Hepatic stellate cell (primary cell): Measurements from ENCODE around the gene MYO5B.

Source experiments
- DNase-seq: peaks from one replicate; pipeline ENCODE4 v3.0.0; 2011; ENCODE audit warnings: low spot score

Gene MYO5B

DNA sequence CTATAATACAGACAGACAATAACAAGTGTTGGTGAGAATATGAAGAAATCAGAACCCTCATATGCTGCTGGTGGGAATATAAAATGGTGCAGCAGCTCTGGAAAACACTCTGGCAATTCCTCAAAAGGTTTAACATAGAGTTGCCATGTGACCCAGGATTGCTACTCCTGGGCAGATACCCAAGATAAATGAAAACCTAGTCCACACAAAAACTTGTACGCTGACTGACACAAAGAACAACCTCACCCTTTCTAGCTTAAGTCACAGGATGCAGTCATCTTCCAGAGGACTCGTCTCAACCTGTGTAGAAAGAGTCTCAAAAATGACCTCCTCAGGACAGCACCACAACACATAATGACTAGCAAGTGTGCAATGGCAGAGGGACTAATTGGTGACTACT, 310.0 kb downstream of the MYO5B start:
- no peak for DNase-seq

DNA sequence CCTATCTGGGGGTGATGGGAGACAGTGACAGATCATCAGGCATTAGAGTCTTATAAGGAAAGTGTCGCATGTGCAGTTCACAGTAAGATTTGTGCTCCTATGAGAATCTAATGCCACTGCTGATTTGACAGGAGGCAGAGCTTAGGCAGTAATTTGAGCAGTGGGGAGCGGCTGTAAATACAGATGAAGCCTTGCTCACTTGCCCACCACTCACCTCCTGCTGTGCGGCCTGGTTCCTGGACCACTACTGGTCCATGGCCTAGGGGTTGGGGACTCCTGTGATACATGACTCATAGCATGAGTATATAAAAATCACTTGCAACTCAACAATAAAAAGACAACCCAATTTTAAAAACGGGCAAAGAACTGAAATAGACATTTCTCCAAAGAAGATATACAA, 310.5 kb downstream of the MYO5B start:
- DNase-seq, result no peak

DNA sequence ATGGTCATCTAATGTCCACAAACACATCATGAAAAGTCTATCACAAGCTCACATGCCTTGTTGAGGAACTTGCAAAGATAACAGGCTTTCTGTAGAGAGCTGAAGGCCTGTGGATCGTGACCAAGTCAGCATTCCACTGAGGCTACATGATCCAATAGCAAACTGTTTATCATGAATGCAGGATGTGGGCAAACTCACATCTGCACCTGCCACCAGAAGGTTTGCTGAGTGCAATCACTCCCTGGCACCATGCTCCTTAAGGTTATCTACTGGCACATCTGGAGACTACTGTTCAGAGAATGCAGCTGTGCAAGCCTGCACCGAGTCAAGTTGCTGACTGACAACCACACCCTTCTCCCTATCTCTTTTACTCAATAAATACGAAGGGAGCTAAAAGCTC, 314.3 kb downstream of the MYO5B start:
- no peak for DNase-seq

GRCh38 chr18:49879271-49879580, 315.7 kb downstream of the MYO5B start:
- no peak for DNase-seq

DNA sequence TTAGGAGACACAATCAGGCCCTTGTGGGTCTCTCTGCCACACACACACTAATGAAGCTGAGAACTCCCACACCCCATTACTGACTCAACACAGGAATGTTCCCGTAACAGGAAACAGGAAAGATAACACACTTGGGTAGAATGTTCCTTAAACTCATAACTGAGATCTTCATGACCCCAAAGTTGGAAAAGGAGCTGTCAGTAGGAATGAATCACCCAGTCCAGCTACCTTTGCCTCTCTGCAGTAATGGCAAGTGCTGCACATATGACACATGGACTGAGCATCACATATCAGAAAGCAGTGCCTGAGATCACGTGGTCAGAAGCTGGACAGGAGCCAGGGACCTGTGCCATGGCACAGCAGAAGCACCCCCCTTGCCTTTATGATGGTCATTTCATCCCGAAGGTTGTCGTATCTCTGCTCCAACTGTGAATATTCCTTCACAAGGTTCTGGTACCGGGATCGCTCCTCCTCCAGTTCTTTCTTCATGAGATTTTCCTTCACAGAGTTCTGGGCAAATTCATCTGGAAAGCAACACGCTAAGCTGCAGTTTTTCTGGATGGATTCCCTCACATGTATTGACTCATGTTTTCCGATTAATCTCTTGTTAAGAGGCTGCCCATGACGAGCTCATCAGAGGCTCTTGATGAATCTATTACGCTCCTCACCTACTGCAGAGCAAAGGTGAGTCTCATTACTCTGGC, 316.2 kb downstream of the MYO5B start:
- DNase-seq, result no peak

DNA sequence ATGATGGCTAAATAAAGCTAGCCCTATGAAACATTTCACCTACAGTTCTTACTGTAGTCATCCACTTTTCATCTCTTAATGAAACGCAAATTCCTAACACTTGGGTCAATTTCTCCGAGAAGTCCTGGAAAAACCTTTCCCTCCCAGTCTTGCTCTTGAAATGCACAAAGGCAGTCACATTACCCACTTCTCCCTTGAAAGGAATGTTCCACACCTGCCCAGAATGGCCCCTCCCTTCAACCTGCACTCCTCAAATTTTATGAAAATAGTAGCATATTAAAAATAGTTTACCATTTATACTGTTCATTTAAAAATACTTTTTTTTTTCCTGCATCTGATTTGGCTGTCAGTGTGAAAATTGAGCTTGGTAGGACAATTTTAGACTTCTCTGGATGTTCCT, 316.9 kb downstream of the MYO5B start:
- no peak for DNase-seq

DNA sequence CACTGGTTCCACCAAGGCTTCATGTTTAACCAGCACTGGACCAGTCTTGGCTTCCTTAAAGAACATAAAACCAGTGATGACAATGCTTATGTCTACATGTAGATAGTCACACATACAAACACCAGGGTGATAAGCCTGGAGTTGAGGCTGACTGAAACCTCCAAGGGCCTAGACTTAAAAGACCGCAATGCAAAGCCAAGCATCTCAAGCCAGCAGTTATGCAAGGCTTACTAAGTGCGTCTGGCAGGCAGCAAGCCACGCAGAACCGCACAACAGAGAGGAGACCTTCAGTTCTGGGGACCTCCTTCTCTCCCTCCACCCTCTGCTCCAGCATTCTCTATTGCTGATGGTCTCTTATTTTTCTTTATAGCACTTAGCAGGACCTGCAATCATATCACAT, 318.4 kb downstream of the MYO5B start:
- DNase-seq, result no peak

DNA sequence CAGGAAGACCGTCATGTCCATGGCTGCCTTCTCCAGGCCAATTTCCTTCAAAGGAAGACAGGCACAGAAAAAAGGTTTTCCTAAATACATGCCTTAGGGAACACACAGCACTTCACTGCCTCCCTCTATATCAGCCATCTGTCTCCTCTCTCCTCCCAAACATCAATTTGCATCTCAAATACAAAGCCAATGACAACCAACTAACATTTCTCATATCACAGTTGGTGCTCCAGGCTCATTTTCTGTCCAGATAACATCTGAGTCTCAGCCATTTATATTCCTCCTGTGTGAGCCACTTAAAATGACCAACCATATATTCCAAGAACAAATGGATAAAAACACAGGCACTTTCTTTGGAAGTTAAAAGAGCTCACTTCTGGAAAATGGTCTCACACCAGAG, 319.2 kb downstream of the MYO5B start:
- DNase-seq, result no peak

GRCh38 chr18:49875155-49875554, 319.8 kb downstream of the MYO5B start:
- no peak for DNase-seq

DNA sequence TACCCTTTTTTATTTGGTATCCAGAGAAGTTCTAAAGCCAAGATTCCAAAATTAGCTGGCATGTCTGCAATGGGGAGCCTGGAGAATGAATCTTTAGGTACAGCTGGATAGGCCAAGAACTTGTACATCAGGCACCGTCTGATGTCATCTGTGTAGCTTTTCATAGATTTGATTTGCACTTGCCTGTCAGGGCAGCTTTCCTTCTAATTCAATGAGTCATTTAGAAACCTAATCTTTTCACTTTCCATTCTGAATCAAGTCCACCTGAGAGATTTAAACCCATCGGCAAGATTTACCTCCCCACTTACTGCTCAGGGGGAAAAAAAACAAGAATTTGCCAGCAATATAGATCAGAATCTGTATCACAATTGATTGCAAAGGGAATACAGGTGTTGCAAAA, 320.7 kb downstream of the MYO5B start:
- no peak for DNase-seq

DNA sequence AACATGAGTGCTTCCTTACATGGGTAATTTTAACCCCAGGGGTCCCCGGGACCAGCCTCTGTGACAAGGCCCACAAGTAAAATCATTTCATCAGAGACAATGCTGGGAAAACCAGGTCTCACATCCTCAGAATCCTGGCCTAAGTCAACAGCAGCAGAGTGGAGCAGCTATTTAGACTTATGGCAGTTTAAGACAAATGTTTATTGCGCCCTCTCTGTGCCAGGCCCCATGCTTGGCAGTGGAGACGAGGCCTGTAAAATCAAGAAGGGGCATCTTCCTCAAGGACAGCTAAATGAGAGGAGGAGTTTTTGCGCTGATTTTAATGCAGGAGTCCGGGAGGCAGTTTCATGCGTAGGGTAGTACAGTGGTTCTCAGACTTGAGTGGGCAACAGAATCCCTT, 325.6 kb downstream of the MYO5B start:
- no peak for DNase-seq

DNA sequence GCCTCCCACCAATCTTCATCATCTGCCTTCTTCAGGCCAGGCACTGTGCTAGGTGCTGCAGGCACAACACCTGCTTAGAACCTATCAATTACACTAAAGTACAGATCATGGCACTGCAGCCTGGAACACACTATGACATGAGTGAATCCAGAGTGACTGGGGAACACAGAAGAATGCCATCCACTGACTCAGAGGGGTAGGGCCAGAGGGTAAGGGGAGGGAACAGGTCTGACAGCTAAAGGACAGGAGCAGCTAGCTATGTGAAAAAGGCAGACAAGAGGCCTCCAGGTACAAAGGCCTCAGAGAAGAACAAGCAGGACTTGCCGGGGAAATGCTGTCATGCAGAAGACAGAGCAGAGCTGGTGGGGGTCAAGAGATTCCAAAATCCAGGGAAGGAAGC, 328.3 kb downstream of the MYO5B start:
- DNase-seq, result no peak

DNA sequence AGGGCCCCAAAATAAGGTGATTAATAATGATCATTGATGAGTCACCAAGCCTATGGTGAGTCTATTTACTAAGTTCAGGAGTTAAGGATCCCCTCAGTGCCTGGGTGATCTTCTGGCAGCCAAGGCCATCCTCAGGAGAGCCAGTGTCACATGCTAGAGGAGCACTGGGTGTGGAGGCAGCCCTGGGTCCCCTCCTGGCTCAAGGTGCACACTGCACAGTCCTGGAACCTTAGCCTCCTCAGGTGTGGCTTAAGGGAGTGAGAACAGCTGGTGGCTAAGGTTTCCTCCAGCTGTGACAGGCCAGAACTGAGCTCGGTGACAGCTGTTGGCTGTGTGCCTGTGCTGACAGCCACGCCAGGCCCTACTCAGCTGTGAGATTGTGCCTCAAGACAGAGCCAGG, 329.5 kb downstream of the MYO5B start:
- DNase-seq, result no peak

GRCh38 chr18:49863769-49864621, 331.0 kb downstream of the MYO5B start:
- no peak for DNase-seq

DNA sequence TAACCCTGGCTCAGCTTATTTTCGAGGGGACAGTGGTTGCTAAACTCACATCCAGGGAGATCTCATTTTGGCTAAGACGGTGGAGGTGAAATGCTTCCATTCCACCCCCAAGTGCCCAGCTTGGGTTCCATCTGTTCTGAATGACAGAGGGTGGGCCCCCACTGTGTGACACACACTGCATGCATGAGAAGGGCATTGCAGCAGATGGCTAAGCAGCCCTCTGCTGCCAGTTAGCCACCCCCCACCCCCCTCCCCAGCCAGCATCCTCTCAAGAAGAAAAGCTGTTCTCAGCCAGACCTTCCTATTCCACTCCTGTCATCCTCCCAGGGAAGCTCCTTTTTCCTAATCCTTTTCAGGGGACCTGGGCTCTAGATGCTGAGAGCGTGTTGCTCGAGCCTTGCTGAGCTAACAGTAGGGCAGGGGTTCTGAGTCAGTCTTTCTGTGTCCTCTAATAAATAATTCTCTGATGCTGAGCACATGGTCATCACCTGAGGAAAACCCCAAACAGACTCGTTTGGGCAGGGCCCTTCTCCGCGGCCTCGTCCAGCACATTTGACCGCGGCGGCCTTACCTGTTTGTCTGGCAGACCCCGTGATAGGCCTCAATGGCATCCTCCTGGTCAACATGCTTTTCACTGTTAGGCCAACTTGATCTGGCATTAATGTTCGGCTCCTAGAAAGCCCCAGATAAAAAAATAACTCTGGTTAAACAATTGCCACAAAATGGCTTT, 332.1 kb downstream of the MYO5B start:
- DNase-seq, result no peak

- DNase-seq, result no peak
Measured at GRCh38 chr18:49861659-49862058, 333.3 kb downstream of the MYO5B start.

- DNase-seq, result no peak
Measured at GRCh38 chr18:49859725-49860124, 335.2 kb downstream of the MYO5B start.

DNA sequence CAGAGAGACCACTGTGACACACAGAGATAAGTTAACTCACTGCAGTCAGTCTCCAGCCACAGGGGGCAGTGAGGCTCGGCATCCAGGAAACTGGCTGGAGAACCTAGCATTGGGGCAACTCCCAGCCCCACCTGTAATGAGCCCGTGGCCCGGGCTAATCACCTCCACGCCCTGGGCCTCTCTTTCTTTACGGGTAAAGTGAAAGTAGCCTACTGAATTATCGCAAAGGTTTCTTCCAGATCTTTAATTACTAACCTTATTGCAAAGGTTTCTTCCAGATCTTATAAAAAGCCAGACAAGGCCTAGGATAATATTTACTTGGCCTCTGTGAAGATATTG, 336.0 kb downstream of the MYO5B start:
- no peak for DNase-seq

- DNase-seq, result peak; percentile 79
Measured at GRCh38 chr18:49858309-49859020, 336.5 kb downstream of the MYO5B start.

DNA sequence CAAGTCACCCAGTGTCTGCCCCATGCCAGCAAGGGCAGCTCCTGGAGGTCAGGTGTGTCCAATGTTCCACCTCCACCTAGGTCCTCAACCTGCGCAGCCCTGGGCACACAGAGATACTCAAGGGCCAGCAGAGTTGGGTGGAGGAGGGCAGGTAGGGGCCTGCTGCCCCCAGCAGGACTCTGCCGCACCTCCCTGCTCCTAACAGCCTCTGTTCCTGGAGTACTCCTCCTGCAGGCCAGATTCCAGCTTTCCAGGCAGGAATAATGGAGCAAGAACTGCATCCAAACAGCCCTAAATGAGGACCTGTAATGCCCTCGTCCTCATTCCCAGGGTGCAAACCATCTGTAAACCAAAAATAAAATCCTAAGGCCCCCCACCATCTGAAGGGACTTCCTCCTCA, 337.2 kb downstream of the MYO5B start:
- DNase-seq, result no peak

GRCh38 chr18:49856496-49856895, 338.5 kb downstream of the MYO5B start:
- DNase-seq, result no peak

DNA sequence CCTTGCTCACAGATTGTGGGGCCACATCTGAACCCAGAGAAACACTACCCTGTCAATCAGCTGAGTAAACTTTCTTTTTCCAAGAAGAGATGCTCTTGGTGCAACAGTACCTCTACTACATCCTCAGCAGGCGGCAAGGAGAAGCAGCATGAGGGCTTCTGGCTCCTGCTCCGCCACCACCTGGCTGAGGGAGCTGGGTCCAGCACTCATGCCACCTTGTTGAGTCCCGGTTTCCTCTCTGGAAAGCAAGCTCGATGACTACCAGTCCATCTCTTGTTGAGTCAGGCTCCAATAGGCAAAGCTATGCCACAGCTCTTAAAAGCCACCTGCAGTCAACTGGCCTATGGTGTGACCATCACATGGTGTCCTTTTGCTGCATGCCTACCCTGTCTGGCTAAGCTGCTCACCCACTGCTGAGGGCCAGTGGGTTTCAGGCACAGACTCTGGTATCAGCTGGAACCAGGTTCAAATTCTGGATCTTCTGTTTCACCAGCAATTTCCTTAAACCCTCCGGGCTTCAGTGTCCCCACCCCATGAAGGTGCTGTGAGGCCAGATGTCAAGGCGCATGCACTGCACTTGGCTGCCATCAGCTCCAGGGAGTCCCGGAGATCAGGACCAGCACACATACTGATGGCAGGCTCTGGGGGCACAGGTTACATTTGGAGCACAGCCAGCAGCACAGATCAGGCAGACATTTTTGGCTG, 339.1 kb downstream of the MYO5B start:
- no peak for DNase-seq
